Ishikawa (cell line): ENCODE results near the gene C4orf50.

Source experiments
- CEBPB ChIP-seq: IDR thresholded peaks from 2 replicates; pipeline ENCODE4 v1.6.1; 2012
- CREB1 ChIP-seq: IDR thresholded peaks from 2 replicates; pipeline ENCODE4 v1.6.1; 2012; ENCODE audit warnings: low read depth
- EGR1 ChIP-seq: IDR thresholded peaks from 2 replicates; pipeline ENCODE4 v1.6.1; 2012
- EP300 ChIP-seq: IDR thresholded peaks from 2 replicates; pipeline ENCODE4 v1.6.1; 2012; ENCODE audit warnings: borderline replicate concordance
- FOXM1 ChIP-seq: IDR thresholded peaks from 2 replicates; pipeline ENCODE4 v1.6.1; 2012; ENCODE audit warnings: low read depth, borderline replicate concordance
- NFIC ChIP-seq: IDR thresholded peaks from 2 replicates; pipeline ENCODE4 v1.6.1; 2012
- RAD21 ChIP-seq: IDR thresholded peaks from 2 replicates; pipeline ENCODE4 v1.6.1; 2012; ENCODE audit warnings: low read depth
- REST ChIP-seq: IDR thresholded peaks from 2 replicates; pipeline ENCODE4 v1.6.1; 2012; ENCODE audit warnings: low read depth, mild to moderate bottlenecking
- TAF1 ChIP-seq: IDR thresholded peaks from 2 replicates; pipeline ENCODE4 v1.6.1; 2012; ENCODE audit warnings: low read depth, mild to moderate bottlenecking
- TCF12 ChIP-seq: IDR thresholded peaks from 2 replicates; pipeline ENCODE4 v1.6.1; 2012; ENCODE audit warnings: low read depth
- TEAD4 ChIP-seq: IDR thresholded peaks from 2 replicates; pipeline ENCODE4 v1.6.1; 2012
- USF1 ChIP-seq: IDR thresholded peaks from 2 replicates; pipeline ENCODE4 v1.6.1; 2012
- YY1 ChIP-seq: IDR thresholded peaks from 2 replicates; pipeline ENCODE4 v1.6.1; 2012; ENCODE audit warnings: low read depth
- ZBTB7A ChIP-seq: IDR thresholded peaks from 2 replicates; pipeline ENCODE4 v1.6.1; 2012; ENCODE audit warnings: low read depth
- TF ChIP-seq, protein P1 (sequence below): IDR thresholded peaks from 2 replicates; pipeline ENCODE4 v1.6.1; 2012

C4orf50 gene

GRCh38 chr4:5971078-5971450, 47.2 kb downstream of the C4orf50 start:
- TF ChIP-seq EP300 (no peak), TEAD4 (no peak), ZBTB7A (no peak), RAD21 (no peak), FOXM1 (no peak), CEBPB (no peak), NFIC (no peak), CREB1 (no peak), TCF12 (no peak), TAF1 (no peak), USF1 (no peak), REST (no peak), EGR1 (no peak)
- TF ChIP-seq, protein P1, sequence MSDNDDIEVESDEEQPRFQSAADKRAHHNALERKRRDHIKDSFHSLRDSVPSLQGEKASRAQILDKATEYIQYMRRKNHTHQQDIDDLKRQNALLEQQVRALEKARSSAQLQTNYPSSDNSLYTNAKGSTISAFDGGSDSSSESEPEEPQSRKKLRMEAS, result no peak

DNA sequence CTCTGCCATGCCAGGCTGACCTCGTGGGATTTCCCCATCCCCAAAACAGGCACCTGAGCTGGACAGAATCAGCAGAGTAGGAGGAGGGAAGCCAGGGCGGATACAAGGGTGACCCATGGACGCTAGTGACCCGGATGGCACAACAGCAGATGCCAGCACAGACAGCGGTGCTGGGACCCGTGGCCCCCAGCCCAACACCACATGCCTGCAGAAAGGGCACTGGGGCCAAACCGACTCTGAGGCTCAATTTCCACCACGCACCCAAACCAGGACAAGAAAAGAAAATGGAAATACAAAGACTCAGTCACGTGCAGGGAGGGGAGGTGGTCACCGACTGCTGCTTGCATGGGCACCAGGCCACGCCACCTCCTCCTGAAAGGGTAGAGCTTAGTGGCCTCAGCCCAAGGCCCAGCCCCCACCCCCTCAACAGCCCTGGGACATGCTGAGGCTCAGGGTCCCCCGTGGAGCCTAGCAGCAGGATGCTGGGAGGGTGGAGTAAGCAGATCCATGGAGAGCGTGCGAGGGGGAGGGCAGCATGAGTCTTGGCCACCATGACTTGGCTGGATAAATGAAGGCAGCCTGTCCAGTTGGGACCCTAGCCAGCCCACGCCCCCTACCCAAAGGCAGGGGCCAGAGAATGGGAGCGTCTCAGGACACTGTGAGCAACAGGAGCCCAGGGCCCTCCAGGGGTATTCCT, 47.7 kb downstream of the C4orf50 start:
- TF ChIP-seq RAD21, result no peak
- TF ChIP-seq, protein P1, result no peak

DNA sequence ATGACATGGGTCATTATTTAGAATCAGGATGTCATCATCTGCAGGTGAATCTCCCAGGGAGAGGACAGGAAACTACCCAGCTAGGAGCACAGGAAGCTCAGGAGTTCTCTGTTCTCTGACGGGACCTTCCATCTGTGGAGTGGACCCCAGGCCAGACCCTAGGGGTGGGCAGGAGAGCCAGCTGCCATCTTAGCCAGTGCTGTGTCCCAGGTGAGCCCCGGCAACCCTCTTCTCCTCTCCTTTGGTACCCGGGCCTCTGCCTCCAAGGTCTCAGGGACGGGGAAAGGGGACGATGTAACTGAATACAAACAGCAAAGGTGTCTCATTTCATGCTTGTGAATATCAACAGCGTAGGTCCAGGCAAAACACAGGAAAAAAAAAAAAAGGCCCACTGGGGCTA, 48.5 kb downstream of the C4orf50 start:
- TF ChIP-seq TEAD4 (no peak), ZBTB7A (no peak), NFIC (no peak), EP300 (no peak)

DNA sequence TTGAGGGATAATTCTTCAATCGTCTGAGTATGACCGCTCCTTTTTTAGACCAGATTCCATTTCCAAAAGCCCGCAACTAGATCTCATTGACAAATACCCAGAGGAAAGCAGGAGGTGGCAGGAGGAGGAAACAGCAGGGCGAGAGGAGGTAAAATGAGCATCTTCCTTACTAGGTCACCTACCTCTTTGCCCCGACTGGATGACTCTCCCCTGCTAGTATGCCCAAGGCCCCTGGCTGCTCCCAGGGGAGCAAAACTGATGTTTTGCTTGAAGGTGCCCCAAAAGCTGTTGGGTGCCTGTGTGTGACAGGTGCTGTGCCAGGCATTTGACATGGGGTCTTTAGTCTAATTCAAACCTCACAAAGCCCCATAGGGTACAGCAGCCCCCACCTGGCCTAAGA, 48.9 kb downstream of the C4orf50 start:
- TF ChIP-seq EP300 (no peak), CREB1 (no peak), TAF1 (no peak)

DNA sequence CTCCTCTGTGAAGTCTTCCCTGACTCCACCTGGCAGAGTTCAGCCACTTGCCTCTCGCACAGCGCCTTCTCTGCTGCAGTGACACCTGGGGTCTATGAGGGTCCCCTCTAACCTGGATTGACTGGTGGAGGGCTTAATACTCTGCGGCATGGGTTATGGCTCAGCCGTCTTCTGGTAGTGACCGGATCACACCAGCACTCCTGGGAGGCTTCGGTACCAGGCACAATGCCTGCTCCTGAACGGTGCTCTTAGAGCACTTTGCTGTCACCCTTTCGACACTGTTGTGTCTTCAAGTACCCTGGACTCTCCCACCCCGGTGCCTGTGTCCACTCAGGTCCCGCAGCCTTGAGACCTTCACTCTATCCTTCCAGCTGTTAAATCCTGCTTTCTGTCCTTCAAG, 50.0 kb downstream of the C4orf50 start:
- TF ChIP-seq FOXM1 (no peak), TAF1 (no peak), NFIC (no peak), EGR1 (no peak), TEAD4 (no peak), EP300 (no peak), CEBPB (no peak), ZBTB7A (no peak)

- TF ChIP-seq FOXM1 (no peak), NFIC (no peak), TEAD4 (no peak), TCF12 (no peak), EGR1 (no peak), RAD21 (no peak), USF1 (no peak), CREB1 (no peak), YY1 (no peak), CEBPB (no peak), TAF1 (no peak), EP300 (no peak), ZBTB7A (no peak), REST (no peak)
- TF ChIP-seq, protein P1, result no peak
These were observed 50.4 kb downstream of the C4orf50 start for GRCh38 chr4:5967783-5968182.
